ENCODE results near the gene LDLRAP1.

Gene LDLRAP1

DNA sequence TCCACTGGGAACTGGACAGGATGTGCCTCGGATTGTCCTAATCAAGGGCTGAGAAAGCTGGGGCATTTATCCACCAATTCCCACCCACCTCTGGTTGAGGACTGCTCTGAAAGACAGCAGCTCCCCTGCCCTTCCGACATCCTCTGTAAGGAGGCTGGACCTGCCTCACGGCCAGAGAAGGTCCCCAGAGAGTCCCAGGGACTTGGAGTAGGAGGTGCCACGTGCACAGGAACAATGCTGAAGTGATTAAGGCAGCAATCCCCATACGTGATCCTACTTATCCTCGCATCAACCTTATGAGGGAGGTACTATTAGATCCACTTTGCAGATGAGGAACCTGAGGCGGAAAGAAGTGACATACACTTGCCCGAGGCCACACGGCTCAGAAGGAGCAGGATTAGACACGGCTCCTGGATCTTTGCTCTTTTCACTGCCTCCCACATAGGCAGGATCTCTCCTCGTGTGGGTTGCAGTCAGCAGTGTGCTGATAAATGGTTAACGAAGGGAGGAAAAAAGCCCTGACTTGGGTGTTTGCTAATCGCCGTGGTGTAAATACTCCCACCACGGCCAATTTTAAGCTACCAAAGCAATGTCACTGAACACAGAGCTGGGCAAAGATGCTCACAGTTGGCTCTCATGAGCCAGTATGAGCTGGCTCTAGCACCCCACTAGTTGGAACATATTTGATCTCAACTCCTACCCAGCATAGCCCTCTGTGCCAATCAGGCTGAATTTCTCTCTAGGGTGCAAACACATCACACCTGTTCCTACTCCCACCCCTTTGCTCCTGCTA is 18.6 kb upstream of the LDLRAP1 start:
- no peak for DNase-seq (ENCODE audit: low read depth)

DNA sequence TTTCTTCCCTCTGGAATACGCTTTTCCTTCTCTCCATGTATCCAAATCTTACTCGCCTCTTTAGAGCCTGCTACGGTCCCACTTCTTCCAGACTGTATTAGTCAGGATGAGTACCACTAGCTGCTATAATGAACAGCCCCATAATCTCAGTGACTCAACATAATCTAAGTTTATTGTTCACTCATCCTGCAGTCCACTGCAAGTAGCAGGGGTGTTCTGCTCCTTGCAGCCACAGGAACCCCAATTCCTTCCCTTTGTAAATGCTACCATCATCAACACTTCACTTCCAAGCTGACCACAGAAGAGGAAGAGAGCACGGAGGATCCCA is 18.1 kb upstream of the LDLRAP1 start:
- no peak for DNase-seq (ENCODE audit: low read depth)

DNA sequence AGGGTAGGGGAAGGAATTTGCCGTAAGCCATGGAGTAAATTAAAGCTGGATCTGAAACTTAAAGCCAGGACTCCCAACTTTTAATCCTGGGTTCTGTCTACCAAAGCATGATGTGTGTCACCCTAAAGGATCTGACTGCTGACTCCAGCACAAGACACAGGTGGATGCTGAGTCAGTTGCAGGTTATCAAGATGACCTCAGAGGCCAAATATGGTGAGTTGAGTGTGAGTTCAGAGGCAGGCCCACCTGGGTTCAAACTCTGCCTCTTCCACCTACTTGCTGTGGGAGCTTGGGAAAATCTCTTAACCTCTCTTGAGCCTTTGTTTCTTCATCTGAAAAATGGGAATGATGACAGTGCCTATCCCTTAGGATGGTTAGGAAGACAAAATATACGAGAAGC is 16.7 kb upstream of the LDLRAP1 start:
- DNase-seq (ENCODE audit: low read depth) = no peak

DNA sequence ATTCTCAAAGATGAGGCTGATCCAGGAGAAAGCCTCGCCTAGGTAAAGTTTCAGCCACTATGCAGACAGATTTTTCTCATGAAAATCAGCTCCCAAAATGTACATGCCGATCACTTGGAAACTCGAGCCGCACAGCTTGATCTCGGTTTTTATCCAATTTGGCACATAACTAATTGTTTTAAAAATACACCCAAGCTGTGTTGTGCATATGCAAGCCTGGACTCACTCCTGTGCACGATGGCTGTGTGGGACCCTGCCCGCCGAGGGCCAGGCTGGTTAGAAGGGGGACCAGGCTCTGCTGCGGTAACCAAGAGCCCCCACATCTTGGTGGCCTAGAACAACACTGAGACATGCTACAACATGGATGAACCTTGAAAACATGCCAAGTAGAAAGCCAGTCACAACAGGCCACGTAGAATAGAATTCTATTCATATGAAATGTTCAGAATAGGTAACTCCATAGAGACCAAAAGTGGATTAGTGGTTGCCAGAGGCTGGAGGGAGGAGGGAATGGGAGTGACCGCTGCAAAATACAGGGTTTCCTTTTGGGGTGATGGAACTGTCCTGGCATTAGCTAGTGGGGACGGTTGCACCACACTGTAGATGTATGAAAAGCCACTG is 16.1 kb upstream of the LDLRAP1 start:
- no peak for DNase-seq (ENCODE audit: low read depth)

DNA sequence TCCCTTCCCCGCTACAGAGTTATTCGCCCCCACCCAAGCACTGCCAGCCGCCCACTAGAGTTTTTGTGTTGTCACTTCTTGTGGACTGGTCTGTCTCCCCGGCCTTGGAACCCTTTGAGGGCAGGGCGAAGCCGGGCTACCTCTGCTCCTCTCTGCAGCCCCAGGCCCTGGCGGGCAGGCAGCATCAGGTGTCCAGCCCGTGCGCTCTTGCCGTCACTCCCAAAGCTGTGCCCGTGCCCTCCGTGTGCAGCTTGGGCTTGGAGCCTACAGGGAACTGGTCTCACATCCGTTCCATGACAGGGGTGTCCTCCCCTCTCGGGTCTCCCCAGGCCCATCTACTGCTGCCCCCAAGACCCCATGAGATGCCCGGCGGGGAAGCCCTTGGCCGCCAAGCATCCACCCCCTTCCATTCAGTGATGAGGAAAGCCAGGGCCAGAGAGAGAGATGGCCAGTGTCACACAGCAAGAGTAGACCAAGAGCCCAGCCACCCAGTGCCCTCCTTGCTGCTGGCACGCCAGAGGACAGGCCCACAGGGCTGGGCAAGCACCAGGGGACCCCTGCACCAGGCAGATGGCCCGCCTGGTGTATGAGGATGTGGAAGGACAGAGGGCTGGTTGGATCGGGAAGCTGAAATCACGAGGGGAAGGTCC is 15.3 kb upstream of the LDLRAP1 start:
- DNase-seq (ENCODE audit: low read depth) = no peak

DNA sequence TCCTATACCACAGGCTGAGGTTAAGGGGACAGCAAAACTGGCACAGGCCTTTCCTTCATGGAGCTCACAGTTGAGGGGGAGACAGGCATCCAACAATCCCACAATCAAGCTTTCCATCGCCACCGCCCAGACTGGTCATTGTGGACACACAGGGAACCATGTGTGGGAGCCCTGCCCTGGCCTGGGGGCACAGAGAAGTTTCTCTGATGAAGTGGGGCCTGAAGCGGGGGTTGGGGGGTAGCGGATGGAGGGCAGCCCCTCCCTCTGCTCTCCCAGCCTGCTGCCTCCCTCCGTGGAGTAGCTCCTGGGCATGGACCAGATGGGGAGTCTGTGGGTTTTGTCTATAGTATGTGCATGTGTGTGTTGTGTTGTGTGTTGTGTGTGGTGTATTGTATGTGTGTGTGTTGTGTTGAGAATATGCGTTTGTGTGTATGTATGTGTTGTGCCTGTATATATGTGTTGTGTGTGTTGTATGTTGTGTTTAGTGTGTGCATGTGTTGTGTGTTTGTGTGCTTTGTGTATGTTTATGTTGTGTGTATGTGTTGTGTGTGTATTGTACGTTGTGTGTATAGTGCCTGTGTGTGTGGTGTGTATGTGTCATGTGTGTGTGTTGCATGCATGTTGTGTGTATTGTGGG is 14.4 kb upstream of the LDLRAP1 start:
- no peak for DNase-seq (ENCODE audit: low read depth)

DNA sequence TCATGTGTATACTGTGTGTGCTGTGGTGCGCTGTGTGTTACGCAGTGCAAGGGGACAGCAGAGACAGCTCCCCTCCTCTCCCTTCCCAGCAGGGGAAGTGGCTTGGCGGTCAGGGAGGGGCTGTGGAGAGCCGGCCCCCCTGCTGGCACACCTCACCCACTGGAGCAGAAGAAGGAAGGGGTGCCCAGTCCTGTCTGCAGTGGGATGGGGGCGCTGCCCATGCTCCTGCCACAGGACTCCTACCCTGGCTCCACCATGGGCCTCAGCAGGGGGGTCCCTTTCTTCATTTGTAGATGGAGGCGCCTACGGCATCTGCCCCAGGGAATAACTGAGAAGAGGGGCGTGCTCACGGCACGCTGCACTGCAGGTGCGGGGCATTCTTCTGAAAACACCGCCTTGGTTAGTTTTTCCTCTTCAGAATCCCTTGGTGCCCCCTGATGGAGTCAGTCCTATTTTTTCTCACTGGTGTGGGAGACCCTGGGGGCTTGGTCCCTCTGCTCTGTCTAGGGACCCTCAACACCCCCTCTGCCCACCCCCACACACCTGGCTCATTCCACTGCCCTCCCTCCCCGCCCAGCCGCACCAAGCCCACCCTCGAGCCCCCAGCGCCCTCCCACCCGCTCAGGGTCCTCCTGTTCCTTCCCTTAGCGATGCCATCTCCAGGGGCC is 13.8 kb upstream of the LDLRAP1 start:
- no peak for DNase-seq (ENCODE audit: low read depth)

DNA sequence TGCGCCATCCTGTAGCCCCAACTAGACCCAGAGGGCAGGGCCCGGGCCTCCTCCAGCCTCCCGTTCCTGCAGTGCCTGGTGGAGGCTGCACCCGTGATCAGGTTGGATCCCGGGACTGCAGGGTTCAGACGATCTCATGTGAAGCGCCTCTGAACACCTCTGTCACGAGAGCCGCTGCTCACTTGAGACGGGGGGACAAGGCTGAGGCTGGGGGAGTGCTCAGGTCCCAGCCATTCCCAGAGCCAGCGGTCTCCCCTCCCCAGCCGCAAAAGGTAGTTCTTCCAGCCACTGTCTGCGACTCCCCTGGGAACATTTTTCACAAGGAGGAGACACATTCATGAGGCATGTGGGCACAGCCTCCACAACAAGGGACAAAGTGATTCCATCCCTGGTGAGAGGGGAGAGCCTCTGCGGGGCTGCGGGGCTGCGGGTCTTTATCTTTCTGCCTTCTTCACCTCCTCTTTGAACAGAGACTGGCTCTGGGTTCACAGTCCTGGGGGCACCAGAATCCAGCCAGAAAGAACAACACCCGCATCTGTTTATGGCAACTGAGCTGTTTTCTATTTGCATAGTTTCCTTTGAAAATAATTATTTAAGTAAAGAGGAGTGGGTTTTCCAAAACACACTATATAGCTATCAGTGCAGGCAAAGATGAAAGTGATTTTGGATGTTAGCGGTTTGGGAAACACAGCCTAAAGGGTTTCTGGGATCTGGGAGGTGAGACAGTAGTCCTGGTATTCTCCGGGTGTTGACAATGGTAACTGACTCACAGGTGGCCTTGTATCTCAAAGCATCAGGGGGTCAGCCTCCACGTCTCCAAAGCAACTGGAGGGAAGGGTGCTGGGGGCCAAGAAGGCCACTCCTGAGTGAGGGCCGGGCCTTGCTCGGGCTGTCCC is 13.0 kb upstream of the LDLRAP1 start:
- DNase-seq (ENCODE audit: low read depth) = no peak

DNA sequence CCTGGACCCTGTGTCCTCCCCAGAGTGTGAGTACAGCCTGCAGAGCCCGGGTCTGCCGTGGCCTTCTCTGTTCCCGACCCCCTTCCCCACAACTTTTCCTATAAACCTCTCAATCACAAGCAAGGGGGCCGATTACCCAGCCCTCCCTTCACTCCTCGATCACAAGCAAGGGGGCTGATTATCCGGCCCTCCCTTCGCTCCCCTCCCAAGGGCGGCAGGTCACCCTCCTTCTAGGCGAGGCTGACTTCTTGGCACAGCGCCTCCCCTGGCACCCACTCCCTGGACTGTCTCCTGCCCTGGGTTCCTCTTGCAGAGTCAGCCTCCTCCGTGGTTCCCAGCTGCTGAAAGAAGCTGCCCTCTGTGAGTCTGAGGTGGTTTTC is 12.3 kb upstream of the LDLRAP1 start:
- no peak for DNase-seq (ENCODE audit: low read depth)

DNA sequence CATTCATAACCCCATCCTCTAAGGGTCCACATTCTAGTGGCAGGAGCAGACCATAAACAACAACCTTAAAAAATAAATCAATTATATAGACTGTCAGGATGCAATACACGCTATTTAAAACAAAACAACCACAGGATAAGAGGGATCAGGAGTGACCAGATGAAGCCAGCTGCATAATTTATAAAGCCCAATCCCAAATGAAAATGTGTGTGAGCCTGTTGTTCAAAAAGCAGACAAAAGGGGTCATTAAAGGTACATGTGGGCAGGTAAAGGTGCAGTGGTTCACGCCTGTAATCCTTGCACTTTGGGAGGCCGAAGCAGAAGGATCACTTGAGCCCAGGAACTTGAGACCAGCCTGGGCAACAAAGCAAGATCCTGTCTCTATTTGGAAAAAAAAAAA is 10.4 kb upstream of the LDLRAP1 start:
- no peak for DNase-seq (ENCODE audit: low read depth)

DNA sequence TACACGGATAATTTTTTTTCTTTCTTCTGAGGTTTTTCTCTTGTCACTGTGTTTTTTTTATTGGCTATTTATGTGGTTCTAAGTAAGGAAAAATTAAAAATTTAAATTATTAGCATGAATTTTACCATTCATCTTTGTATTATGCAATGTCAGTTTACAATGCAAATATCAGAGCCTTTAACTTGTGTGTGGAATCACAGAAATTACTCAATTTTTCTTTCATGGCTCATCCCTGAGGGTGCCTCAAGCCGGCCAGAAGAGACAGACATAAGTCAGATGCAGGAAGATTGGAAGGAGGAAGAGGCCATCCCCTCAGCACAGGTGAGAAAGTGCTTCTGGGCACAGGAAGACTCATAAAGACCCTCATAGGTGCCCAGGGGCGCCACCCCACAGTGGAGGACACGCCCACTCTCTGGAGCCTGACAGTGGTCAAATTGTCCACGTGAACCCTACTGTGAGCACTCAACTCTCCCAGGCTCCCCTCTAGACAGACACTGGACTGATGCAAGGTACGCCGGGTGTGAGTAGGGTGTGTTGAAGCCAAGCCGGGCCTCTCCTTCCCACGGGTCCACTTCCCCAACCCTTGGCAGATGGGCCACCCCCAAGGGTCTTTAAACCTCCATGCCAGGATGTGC is 9.5 kb upstream of the LDLRAP1 start:
- no peak for DNase-seq (ENCODE audit: low read depth)

DNA sequence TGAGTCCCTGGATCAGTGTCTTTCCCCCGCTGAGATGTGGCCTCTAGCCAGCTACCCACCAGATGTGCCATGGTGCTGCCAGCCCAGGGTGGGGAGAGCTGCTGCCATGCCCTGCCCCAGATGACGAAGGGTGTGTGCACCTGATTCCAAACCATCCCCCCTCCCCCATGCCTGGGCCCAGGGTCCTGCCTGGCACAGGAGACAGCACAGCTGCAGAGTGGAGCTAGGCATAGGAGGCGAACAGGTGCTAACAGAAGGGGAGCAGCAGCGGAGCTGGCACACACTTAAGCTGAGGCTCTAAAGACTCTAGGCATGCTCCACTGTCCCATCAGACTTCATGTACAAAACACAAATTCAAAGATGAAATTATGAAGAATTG is 9.0 kb upstream of the LDLRAP1 start:
- DNase-seq (ENCODE audit: low read depth) = no peak

DNA sequence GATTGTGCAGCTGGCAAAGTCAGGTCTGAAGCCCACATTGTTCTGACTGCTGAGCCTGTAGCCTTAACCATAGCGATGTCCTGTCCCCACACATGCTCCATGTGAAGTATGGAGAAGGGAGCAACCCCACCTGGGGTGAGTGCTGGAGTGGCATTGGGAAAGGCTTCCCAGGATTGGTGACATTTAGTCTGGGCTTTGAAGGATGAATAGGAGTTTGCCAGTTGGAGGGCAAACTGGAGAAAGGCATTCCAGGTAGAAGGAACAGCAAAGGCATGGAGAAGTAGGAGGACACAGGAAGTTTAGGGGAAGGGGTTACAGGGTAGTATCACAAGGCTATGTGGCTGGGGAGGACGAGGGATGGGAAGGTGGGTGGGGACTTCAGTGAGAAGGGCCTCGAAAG is 7.3 kb upstream of the LDLRAP1 start:
- DNase-seq (ENCODE audit: low read depth) = no peak

DNA sequence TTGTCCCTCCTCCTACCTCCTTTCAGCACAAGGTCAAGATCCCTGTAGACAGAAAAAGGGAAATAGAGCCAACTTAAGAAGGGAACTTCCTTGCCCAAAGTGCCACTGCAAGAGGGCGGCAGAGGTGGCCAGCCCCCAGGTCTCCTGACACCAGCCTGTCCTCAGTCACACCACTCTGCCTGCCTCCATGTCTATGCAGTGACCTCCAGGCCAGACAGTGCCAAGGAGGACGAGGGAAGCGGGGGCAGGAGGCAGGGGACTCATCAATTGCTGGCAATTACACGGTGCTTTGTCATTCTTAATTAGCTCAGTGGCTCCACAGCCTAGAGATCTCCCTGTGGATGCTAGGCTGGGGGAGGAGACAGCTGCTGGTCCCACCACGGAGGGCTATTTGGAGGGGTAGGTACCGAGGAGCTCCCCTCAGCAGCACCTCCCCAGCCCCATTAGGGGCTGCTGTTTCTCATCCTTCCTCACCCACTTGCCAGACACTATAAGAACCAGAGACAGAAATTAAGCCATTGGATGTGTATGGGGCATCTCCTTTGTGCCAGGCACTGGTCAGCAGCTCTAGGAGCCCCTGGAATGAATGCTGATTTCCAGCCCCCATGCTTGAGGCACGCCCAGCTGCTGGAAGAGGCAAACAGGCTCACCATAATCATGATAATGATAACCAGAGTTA is 6.1 kb upstream of the LDLRAP1 start:
- no peak for DNase-seq (ENCODE audit: low read depth)

DNA sequence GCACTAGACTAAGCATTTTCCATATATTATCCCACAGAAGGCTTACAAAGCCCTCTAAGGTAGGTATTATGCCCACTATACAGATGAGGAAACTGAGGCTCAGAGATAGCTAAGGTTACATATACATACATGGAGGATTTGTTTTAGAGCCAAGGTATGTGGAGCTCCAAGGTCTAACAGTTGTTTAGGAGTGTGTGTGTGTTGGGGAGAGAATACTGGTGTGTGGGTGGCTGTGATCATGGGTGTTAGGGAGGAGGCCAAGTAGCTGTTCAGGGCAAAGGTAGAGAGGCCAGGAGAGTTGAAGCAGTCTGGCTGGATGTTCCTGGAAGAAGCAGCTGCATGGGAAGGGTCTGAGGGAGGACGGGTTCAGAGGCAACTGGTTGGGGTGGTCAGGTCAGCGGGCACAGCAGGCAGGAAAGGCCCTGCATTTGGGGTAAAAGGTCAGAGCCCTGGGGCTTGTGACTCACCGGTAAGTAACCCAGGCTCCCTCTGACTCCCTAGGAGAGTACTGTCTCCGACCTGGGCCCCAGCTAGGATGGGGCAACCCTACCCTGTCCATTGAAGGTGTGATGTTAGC is 5.1 kb upstream of the LDLRAP1 start:
- no peak for DNase-seq (ENCODE audit: low read depth)

DNA sequence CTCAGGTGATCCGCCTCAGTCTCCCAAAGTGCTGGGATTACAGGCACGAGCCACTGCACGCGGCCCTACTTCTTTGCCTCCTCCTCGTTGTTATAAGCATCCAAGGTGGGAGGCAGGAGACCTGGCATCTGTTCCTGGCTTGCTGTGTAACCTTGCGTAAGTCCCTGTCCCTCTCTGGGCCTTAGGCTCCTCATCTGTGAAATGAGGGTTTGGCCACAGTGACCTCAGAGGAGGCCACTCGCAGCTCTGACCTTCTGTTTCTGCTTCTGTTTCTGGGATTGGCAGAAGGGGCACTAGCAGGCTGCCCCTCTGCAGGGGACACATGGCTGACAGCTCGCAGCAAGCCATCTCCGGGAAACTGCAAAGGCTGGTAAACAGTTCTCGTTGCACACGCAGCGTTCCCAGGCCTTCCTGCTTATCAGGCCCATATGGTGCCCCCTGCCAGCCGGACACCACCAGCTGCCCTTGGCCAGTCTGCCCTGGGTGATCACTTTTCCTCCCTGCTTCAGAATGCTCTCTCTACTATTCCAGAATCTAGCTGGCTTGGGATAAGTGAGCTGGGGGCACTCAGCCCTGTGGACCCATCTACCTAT is 2.6 kb upstream of the LDLRAP1 start:
- no peak for DNase-seq (ENCODE audit: low read depth)

DNA sequence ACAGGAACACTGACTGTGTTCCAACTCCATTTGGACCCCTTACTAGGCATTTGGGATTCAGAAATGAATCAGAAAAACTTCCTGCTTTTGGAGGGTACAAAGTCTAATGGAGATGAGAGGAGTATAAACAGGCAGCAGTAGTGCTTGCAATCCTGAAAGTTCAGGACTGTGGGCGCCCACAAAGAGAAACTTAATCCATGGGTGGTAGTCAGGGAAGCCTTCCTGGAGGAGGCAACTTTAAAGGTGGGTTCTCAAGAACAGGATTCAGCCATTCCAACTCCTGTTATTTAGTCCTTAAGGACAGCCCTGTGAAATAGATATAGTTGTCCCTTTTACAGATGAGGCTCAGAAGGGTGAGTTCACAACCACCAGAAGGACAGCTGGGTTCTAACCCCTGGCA is 2.0 kb upstream of the LDLRAP1 start:
- no peak for DNase-seq (ENCODE audit: low read depth)

DNA sequence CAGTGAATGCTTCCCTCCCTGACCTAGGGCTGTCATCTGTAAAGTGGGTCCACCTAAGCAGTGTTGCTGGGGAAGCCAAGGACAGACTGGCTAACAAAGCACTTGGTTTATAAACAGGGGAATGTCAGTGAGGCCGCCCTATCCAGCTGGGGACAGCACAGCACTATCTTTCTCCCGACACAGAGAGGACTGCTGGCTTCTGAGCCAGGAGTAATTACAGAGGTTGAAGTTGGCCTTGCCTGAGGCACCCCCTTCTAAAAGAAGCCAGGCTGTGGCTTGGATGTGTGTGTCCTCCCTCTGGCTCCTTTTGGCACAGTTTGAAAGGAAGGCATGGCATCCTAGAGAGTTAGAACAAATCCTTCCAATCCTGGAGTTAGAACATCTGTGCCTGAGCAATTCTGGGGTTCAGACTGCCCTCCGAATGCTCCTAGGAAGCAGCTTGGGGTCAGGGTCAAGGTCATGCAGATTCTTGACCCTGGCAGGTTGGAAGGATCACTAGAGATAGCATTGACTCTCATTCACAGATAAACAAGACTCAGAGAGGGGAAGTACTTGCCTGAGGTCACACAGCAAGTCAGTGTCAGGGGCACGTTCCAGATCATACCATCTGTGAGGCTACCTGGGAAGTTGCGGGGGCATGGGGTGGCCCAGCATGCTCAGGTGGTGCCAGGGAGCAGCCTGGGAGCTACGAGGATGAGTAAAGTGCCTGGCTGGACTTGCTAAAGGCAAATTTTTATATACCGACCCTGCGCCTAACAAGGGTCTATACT is 1.3 kb upstream of the LDLRAP1 start:
- DNase-seq (ENCODE audit: low read depth) = no peak

DNA sequence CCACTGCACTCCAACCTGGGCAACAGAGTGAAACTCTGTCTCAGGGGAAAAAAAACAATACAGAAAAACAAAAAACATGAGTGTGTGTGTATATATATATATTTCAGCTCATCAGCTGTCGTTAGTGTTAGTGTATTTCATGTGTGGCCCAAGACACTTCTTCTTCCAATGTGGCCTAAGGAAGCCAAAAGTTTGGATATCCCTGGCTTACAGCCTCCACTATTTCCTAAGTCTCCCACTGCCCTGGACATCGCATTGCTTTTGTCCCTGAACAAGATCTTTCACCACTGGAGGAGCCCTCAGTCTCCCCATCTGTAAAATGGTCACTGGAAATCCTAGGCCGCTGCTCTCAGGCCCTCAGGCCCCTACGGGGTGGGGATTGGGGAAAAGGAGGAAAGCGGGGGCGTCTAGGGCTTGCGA is 391 bp upstream of the LDLRAP1 start:
- DNase-seq (ENCODE audit: low read depth) = no peak
